ENCODE measurements around the gene METTL1.

METTL1 gene

DNA sequence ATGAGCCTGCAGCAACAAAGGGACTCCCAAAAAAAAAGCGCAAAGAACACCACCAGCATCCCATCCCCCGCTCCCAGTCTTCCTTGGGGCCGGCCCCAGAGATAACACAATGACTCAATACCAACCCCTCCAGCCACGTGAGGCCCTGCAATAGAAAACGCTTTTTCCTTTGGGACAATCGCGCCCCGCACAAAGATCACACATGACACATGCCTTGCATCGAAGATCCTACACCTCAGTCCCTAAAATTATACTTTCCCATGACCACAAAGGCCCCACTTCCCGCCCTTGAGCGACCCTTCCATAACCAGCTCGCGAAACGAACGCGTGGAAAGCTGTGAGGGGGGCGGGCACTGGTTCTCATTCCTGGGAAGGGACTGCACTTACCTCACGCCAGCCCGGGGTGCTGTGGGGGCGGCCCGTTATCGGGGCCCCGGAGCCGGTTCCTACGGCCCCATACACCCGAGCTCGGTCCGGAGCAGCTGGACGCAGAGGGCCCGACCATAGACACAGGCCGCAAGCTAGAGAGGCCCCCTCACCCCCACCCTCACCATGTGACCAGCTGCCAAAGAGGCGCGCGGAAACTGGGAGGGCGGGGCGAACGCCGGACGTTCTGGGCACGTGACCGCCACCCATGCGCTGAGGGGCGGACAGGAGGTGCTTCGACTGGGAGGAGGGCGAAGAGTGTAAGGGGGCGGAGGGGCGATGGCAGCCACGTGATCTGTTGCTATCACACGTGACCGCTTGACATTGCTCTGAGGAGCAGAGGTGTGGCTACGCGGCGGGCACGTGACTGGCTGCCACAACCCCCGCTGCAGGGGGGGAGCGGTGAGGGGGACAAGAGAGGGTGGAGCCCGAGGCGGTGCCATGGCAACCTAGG is 19.9 kb downstream of the METTL1 start, which contains the start of gene CDK4:
TSS of gene CDK4 (minus strand) at position 523 of the 880 bp plus-strand sequence. CDS start 593 bp downstream, outside the sequence.
- DNase-seq = peak; percentile 99

DNA sequence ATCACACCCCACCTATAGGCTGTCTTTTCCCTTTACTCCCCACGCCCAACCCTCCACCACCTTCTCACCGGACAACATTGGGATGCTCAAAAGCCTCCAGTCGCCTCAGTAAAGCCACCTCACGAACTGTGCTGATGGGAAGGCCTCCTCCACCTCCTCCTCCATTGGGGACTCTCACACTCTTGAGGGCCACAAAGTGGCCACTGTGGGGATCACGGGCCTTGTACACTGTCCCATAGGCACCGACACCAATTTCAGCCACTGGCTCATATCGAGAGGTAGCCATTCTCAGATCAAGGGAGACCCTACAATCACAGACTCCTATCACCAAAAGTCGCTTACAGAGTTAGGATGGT is 20.5 kb downstream of the METTL1 start:
- no peak for DNase-seq

DNA sequence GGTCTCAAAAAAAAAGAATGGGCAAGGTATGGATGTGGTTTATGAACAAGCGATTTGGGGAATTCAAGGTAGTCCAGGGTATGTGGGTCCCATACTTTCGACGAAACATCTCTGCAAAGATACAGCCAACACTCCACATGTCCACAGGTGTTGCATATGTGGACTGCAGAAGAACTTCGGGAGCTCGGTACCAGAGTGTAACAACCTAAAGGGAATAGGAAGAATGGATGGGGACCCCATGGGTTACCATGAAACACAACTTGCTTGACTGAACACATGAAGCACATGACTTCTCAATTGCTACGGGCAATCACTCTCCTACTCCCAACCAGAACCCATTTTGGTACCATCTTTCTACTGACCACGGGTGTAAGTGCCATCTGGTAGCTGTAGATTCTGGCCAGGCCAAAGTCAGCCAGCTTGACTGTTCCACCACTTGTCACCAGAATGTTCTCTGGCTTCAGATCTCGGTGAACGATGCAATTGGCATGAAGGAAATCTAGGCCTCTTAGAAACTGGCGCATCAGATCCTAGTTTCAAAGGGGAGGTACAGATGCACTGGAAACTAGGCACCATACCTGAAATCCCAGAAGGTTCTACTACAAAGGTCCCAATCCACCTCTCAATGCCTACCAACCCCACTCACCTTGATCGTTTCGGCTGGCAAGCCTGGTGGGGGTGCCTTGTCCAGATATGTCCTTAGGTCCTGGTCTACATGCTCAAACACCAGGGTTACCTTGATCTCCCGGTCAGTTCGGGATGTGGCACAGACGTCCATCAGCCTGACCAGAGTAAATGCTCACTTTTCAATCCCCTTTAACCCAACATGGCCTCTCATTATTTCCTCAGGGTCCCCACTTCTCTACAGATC is 21.1 kb downstream of the METTL1 start:
- no peak for DNase-seq

DNA sequence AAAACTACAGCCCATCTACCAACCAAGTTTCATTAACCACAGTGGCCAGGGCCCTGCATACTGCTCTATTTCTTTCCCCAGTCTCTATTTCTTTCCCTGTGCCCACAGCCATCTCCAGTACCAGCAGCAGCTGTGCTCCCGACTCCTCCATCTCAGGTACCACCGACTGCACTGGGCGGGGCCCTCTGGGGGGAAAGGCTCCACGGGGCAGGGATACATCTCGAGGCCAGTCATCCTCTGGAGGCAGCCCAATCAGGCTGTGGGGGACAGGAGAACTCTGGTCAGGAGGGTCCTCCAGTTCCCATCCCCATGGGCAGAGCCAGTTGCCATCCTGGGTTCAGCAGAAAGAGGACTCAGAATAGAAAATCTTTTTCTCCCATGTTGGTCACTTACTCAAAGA is 22.8 kb downstream of the METTL1 start:
- no peak for DNase-seq

DNA sequence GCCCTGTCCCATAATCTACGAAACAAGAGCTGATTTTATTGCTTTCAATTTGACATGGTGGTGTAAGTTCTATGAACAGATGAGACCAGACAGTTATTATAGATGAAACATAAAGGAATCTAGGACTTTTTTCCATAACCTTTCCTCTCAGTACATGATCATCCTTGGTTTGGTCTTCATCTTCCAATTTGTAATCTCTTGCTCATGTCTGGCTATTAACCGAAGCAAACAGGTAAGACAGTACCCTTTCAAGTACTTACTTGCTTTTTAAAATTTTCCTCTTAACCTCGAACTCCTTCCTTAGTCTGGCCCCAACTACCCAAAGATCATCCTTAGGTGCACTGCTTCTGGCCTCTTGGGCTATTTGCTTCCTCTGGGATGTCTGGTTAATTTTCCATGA is 25.9 kb downstream of the METTL1 start:
- peak; percentile 30 for DNase-seq

DNA sequence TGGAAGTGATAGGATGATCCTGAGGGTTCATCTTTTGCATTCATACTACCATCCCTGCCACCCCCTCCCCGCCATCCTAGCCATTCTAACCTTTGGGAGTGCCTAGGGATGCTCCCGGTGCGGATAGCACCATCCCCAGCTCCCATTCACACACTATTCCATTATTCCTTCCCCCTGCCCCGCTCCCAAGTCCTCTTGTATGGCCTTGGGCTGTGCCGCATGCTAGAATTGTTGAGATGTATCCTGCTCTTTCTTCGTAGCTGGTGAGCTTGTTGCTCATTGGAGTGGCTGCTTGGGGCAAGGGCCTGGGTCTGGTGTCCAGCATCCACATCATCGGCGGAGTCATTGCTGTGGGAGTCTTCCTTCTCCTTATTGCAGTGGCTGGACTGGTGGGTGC is 26.4 kb downstream of the METTL1 start:
- peak; percentile 26 for DNase-seq

DNA sequence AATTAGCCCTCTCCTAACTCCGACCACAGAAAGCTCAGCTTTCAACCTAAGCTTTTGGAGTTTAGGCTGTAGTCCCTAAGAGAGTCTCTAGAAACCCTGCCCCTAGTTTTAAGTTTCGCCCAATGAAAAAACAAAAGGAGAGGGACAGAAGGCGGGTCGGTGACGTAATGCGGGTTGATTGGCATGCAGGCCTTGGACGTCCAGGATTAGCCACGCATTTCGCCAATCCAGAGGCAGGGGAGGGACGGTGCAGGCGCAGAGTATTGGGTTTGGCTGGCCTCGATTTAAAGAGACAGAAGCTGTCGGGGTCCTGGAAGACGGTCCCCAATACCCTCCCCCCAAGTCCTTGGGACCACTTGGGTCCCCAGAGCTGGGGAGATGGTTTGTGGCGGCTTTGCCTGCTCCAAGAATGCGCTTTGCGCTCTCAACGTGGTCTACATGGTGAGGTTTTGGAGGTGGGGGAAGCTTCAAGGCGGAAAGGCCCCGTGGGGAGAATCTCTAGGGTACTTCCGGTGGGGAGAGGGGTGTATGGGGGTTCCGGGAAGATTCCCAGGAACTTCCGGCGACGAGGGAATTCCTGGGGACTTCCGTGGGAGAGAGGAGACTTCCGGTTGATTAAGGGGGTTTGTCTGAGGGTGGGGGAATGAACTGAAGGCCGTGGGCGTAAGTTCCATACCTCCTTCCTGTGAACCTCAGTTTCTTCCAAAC is 27.0 kb downstream of the METTL1 start, which contains the start of gene TSPAN31:
TSS of gene TSPAN31 (plus strand) at position 263 of the 708 bp plus-strand sequence. CDS start at position 379, 116 bp downstream.
- peak; percentile 99 for DNase-seq

DNA sequence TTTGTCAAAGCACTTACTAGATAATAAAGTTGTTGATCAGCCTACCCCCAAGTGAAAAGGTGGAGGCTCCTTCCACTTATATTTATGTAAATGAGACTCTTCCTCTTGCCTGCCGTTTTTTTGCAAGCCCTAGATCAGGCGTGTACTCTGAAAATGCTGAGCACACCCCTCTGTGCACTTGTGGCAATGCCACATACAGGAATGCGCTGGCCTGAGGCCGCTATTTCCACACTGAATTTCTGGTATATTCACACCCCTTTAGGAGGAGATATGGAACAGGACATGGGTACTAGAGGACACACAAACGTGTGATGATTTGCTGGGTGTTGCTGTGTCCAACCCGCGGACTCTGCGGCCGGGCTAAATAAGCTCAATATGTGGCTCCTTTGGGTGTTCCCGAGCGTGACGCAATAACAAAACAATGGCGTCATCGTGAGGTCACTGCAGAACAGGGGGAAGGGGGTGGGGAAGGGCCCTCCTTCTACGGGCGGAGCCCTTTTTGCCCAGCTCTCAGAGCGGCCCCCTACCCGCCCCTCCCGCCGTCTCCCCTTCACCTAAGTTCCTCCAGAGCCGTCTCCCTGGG is 27.6 kb downstream of the METTL1 start:
- no peak for DNase-seq

DNA sequence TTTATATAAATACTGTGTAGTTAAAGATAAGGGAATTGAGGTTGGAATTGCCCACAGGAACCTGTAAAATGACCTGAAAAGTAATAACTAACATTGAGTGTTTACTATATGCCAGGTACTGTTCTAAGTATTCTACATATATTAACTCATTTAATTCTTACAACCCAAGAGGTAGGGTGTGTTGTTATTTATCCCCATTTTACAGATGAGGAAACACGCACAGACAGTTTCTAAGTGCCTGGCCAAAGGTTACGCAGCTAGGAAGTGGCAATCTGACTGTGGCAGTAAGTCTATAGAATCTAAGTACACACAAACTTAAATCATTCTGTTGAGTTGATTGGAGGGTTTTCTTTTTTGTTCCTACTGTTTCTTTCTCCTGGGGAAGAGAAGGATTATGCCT is 28.1 kb downstream of the METTL1 start:
- no peak for DNase-seq

DNA sequence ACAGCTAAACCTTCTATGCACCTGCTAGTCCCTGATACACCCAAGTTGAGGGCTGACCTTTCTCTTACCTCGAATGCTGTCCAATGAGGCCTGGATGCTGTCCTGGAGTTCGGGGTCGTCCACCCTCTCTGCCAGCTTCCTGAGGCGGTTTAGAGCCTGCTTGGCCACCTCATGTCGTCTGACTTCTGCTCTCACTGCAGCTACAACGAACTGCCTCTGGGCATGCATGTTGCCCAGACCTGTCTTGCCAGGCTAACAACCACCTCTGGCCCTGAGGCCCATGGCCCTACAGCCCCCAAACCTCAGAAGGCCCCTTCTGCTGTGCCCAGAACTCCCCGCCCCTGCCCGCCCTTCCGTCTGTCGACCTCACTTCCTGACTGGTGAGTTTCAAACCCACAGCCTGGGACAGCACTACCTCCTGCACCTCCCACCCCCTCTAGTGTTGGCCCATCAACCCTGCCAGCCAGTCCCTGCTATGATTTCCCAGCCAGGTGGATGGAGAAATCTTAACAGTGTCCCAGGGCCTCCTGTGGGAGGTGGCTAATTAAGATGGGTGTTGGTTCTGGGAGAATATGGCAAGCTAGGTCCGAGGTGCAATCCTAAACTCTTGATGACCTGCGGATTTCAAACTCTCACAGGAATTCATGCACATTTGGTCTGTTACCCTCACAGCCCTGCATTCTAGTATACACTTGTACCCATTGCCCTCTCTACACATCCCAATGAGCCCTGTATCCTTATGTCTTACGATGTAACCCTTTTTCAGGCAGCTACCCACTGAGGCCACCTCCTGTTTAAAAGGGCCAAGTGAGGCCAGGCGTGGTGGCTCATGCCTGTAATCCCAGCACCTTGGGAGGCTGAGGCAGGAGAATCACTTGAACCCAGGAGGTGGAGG is 29.8 kb downstream of the METTL1 start:
- DNase-seq = peak; percentile 71

DNA sequence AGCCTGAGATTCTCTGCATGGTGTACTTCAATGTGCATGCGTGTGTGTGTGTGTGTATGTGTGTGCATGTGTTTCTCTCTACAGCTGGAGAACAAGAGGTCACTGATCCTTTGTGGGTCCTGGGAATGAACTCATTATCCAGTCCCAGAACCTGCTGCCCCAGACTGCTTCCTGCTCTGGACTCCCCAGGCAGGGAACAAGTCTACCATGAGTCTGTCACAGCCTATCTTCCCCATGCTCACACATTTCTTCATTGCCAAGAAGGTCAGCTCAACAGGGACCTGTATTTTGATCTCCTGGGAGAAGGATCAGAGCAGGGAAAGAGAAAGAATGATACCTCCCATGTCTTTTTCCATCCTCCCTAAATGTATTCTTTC is 30.5 kb downstream of the METTL1 start:
- DNase-seq = no peak

DNA sequence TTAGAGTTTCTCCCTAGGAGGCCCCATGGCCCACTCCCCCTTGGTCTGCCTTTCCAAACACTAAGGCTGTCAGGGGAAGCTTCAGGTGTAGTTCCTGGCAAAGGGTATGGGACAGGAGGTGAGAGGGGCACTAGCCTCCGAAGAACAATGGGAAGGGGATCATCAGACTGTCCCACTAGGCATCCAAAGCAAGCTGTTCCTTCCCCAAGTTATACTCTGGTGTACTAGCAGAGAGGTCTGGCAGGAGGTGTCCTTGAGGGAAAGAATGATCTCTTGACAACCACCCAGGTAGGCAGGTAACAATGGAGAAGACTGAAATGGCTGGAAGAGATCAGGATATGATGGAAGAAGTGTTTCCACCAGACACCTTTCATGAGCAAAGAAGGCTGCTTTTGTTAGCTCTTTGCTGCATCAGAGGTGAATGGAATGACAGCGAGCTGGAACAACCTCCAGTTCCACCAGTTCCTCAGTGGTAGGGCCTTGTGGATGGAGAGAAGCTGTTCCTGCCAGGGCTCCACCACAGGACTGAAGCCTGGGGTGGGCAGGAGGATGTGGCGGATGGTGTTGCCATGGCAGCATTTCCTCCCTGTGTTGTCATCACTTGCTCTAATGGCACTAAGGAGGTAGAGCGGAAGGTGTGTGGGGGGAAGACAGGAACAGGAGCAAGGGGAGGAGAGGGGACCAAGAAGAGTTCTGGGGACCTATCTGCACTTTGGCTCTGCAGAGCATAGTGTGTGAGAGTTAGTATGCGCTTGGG is 31.1 kb downstream of the METTL1 start:
- peak; percentile 37 for DNase-seq

DNA sequence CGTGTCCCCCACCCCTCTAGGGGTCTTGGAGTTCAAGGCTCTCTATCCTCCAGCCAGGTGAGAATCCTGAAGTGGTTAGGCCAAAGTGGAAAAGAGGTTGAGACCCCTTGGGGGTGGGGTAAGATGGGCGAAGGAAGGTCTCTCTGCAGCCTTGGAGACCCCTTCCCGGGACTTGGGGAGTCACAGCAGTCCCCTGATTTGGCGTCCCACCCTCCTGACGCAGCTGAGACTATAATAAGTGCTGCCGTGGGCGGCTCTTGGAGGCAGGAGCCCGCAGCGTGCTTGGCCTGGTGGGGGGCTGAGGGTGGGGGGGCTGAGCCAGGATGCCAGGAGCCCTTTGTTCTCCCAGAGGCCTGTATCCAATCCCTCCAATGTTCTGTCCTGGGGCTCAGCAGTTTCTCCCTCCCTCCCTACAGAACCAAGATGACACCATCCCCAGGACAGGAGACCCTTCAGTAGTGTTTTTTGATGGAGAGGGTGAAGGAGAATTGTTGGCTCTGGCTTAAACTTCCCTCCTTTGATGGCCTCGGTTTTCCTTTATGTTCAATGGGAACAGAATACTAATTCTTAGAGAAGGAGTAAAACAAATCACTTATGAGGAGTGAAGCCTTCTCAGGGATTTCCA is 31.9 kb downstream of the METTL1 start:
- DNase-seq = no peak

DNA sequence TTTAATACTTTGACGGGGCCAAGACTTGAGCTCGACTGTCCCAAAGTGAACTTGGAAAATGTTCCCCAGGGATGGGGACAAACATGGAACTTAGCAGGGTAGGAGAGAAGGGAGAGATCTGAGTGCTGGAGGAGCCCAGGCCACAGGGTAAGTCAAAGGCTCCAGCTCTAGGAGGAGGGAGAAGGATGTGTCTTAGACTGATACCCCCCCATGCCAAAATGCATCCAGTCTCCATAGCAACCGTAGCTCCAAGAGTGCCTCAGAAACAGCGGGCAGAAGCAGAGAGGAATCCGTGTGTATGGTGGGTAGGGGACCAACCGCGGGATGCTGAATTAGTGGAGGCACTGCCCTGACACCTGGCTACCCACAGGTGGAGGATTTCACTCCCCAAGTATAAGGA is 32.5 kb downstream of the METTL1 start:
- DNase-seq = no peak

DNA sequence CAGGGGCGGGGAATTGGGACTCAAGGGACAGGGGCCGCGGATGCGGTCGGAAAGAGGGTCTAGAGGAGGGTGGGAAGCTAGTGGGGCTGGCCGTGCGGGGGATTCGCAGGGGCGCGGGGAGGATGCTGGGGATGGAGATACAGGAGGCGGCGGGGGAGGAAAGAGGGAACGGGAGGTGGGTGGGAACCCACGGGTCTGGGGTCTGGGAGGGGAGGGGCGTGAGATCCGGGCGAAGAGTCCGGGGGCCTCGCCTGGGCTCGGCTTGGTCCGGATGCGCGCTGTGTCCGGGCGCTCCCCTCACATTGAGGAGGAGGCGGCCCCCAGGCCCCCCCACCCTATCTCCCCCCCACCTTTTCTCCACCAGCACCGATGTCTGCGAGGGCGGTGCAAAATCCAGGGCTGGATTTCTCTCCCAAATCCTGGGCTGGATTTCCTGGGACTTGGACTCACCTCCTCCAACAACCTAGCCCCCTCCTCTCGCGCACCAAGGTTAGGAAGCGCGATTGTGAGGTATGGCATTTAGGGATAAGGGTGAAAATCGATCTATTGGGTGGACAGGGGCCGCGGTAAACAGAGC is 33.2 kb downstream of the METTL1 start, which contains the start of gene AGAP2:
TSS of gene AGAP2 (minus strand) at position 82 of the 577 bp plus-strand sequence. CDS start 496 bp downstream, outside the sequence.
- no peak for DNase-seq

DNA sequence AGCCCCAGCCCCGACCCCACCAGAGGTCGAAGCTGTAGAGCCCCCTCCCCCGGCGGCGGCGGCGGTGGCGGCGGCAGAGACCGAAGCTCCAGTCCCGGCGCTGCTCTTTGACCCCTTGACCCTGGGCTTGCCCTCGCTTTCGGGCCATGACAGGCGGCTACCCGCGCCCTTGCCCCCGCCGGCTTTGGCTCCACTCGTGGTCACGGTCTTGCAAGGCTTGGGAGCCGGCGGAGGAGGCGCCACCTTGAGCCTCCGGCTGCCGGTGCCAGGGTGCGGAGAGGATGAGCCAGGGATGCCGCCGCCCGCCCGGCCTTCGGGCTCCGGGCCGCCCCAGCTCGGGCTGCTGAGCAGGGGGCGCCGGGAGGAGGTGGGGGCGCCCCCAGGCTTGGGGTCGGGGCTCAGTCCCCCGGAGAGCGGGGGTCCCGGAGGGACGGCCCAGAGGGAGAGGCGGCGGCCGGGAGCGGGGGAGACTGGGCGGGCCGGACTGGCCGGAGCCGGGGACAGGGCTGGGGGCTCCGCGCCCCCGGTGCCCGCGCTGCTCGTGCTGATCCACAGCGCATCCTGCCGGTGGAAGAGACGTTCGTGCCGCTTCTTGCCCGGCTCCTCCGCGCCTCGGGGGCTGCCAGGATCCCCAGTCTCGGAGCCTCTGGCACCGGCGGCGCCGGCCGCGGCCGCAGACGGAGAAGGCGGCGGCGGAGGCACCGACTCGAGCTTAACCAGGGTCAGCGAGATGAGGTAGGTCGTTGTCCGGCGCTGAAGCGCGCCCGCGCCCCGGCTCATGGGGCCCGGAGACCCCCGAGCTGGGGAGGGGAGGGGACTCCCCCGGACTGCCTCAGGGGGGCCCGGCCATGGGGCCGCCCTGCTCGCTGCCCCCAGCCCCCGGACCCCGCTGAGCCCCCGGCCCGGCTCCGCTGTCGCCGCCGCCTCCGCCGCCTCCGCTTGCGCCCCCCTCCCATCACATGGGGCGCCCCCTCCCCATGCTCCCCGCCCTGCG is 34.1 kb downstream of the METTL1 start:
- DNase-seq = no peak

DNA sequence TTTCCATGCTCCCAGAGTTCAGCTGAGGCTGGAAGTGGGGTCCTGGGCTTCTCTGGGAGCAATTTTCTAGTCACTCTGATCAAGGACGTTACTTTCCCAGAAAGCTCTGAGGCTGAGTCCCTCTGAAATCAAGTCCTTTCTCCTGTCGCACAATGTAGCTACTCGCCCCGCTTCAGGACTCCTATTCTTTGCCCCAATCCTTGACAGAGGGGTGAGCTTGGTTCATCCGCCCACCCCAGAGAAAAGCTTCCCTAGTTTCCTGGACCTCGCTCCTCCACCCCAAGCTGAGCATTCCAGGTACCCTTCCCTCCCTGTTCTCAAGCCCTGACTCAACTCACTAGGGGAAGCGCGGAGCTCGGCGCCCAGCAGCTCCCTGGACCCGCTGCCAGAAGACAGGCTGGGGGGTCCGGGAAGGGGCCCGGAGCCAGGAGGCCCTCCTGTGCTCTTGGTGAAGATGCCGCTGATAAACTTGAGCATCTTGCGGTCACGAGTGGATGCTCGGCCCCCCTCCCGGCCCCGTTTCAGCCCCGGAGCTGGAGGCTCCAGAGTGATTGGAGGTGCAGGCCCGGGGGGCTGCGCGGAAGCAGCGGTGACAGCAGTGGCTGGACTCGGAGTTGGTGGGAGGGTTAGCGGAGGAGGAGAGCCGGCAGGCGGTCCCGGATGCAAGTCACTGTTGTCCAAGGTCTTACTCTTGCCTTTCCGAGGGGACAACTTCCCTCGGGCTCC is 35.0 kb downstream of the METTL1 start:
- no peak for DNase-seq
